Measurements from ENCODE around the gene DNAH6. TPM values are rescaled to one million over a fixed set of nuclear protein-coding genes. Genes with fewer than 3 reads are reported as not detected.

Gene DNAH6
- total RNA-seq, 1 experiment from 2014 or later = 0.26 TPM

DNA sequence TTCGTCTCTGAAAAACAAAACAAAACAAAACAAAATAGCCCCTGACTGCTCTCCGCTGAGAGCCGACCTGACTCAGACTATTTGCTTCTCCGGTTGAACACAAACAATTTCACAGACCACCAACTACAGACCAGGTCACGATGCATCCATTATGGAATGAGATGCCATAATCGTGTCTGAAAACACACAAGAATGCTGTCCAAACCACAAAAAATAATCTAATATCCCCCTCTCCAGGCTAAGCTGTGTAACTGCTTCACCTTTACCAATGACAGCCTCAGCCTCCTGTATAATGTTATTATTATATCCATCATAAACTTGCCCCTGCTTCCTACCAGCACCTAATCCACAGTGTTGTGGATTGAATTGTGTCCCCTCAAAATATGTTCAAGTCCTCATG, 114.7 kb downstream of the DNAH6 start:
- H3K14ac ChIP-seq (ENCODE audit: insufficient read depth, low read length) = no peak overlapping the region
- DNase-seq = no peak
- H3K23ac ChIP-seq (ENCODE audit: insufficient read length, low read depth, low read length) = no peak overlapping the region
- H2AFZ ChIP-seq (ENCODE audit: low read length) = no peak overlapping the region
- H2BK20ac ChIP-seq (ENCODE audit: low read depth, low read length, poor library complexity, severe bottlenecking) = no peak overlapping the region
- no peak overlapping the region for H3K4me3 Mint-ChIP-seq
- no peak overlapping the region for H3K18ac ChIP-seq (ENCODE audit: insufficient read length, low read depth, low read length)
- TF ChIP-seq, protein P1, sequence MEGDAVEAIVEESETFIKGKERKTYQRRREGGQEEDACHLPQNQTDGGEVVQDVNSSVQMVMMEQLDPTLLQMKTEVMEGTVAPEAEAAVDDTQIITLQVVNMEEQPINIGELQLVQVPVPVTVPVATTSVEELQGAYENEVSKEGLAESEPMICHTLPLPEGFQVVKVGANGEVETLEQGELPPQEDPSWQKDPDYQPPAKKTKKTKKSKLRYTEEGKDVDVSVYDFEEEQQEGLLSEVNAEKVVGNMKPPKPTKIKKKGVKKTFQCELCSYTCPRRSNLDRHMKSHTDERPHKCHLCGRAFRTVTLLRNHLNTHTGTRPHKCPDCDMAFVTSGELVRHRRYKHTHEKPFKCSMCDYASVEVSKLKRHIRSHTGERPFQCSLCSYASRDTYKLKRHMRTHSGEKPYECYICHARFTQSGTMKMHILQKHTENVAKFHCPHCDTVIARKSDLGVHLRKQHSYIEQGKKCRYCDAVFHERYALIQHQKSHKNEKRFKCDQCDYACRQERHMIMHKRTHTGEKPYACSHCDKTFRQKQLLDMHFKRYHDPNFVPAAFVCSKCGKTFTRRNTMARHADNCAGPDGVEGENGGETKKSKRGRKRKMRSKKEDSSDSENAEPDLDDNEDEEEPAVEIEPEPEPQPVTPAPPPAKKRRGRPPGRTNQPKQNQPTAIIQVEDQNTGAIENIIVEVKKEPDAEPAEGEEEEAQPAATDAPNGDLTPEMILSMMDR (conservative IDR thresholded peaks at IDR 0.05) = peak; percentile 77
- no peak overlapping the region for H2BK15ac ChIP-seq (ENCODE audit: low read depth, low read length)
- no peak overlapping the region for H3K4me2 ChIP-seq (ENCODE audit: insufficient read depth, insufficient read length, low read length)
- H4K91ac ChIP-seq (ENCODE audit: insufficient read length, low read depth, low read length) = no peak overlapping the region
- no peak overlapping the region for H3K4ac ChIP-seq (ENCODE audit: low read depth, low read length)
- no CpG with 5 or more reads among the region's 6 CpGs for WGBS (ENCODE audit: extremely low coverage, insufficient read length, low lambda C conversion rate)
- no peak overlapping the region for H3K9ac ChIP-seq (ENCODE audit: extremely low read depth, insufficient read length, low read length)
- H3K27me3 Mint-ChIP-seq (ENCODE audit: low read depth) = peaks cover 7% of the 10 kb centered on the region
- no peaks in the 10 kb centered on the region for H3K23me2 ChIP-seq (ENCODE audit: insufficient read length, low read depth, low read length, poor library complexity, severe bottlenecking)
- H2BK5ac ChIP-seq (ENCODE audit: insufficient read length, low read length) = no peak overlapping the region
- H2BK120ac ChIP-seq (ENCODE audit: low read depth, low read length, poor library complexity, severe bottlenecking) = no peak overlapping the region
- no peak overlapping the region for H4K5ac ChIP-seq (ENCODE audit: insufficient read length, low read depth, low read length)
- H3K27ac Mint-ChIP-seq = no peak overlapping the region
- no peaks in the 10 kb centered on the region for H3K9me3 ChIP-seq (ENCODE audit: control insufficient read depth, low read depth, low read length)
- peaks cover 0 to 2% of the 10 kb centered on the region in 2 experiments; a peak in 2 of 4 replicates for H3K4me1 Mint-ChIP-seq
- H3K27me3 ChIP-seq (ENCODE audit: insufficient read depth, low read length) = no peaks in the 10 kb centered on the region; the same call in 1 of the 2 replicates
- no peaks in the 10 kb centered on the region for H4K20me1 ChIP-seq (ENCODE audit: control insufficient read depth, insufficient read depth, insufficient read length)
- H3K36me3 Mint-ChIP-seq (ENCODE audit: insufficient read depth in 1 of 3, low read depth in 3 of 3) = no peaks in the 10 kb centered on the region
- H3K9me3 Mint-ChIP-seq = no peaks in the 10 kb centered on the region
- no peak overlapping the region for H3K27ac ChIP-seq (ENCODE audit: insufficient read length, low read depth, low read length)
- H3K56ac ChIP-seq (ENCODE audit: insufficient read length, low read depth, low read length) = no peak overlapping the region
- no peak overlapping the region for H2BK12ac ChIP-seq (ENCODE audit: insufficient read length, low read depth, low read length)
- H3K79me2 ChIP-seq (ENCODE audit: insufficient read depth, low read length) = no peaks in the 10 kb centered on the region
- no peaks in the 10 kb centered on the region for H3K79me1 ChIP-seq (ENCODE audit: insufficient read depth, low read depth, low read length, poor library complexity, severe bottlenecking)
- no peaks in the 10 kb centered on the region for H3K4me1 ChIP-seq (ENCODE audit: insufficient read depth, low read length)
- H3T11ph ChIP-seq (ENCODE audit: low read length) = no peak overlapping the region
- H2AK5ac ChIP-seq (ENCODE audit: insufficient read length, low read length) = no peak overlapping the region
- H4K8ac ChIP-seq (replicated peaks; ENCODE audit: insufficient read length, low read depth, low read length) = no peak overlapping the region
